K562 (cell line): ENCODE measurements around the gene ERAS. TPM values are rescaled to one million over a fixed set of nuclear protein-coding genes. Genes with fewer than 3 reads are reported as not detected.

Source experiments
- C11orf30 ChIP-seq: fragments of 450-650 bp; IDR thresholded peaks from 2 replicates; pipeline ENCODE4 v1.6.1; 2016; ENCODE audit warnings: low read depth, mild to moderate bottlenecking
- EP400 ChIP-seq: fragments of 450-650 bp; IDR thresholded peaks from 2 replicates; pipeline ENCODE4 v1.6.1; 2017; ENCODE audit warnings: antibody characterized with exemption, mild to moderate bottlenecking, moderate library complexity
- L3MBTL2 ChIP-seq: fragments of 450-650 bp; IDR thresholded peaks from 2 replicates; pipeline ENCODE4 v1.6.1; 2016; ENCODE audit warnings: mild to moderate bottlenecking, moderate library complexity
- SAFB2 ChIP-seq: fragments of 200-400 bp; formaldehyde crosslinking; IDR thresholded peaks from 2 replicates; pipeline ENCODE4 v1.6.1; 2018; ENCODE audit warnings: borderline replicate concordance, low read length, low read depth, moderate library complexity; ENCODE audit not compliant: severe bottlenecking
- SETDB1 ChIP-seq: IDR thresholded peaks from one replicate; pipeline ENCODE4 v1.6.1; 2012; ENCODE audit warnings: low read length, control low read depth, inconsistent platforms
- TCF3 ChIP-seq: sonication (generic); formaldehyde crosslinking; IDR thresholded peaks from 2 replicates; pipeline ENCODE4 v1.4.0; 2020; ENCODE audit warnings: mild to moderate bottlenecking, missing genetic modification reagents
- TCF7 ChIP-seq: sonication (generic); IDR thresholded peaks from 2 replicates; pipeline ENCODE4 v1.6.1; 2016; ENCODE audit warnings: antibody characterized with exemption, borderline replicate concordance
- TRIM24 ChIP-seq, 2 experiments: fragments of 450-650 bp; IDR thresholded peaks; 2 replicates each; pipeline ENCODE4 v1.6.1; 2016
- polyA plus RNA-seq, 8 experiments: library from polyadenylated mRNA; depleted of rRNA in 4 of 8; stranded (reverse) in 5 of 8; unstranded in 3 of 8; fragments of >200 nt; fragmentation: Nextera tagmentation in 2 of 8; fragmentation: Illumina TruSeq in 1 of 8; extraction: Ambion mirVana in 2 of 8; extraction: Trizol in 1 of 8; gene quantifications; 2 replicates each; pipeline versions ENCODE4 v1.2.1 to v1.2.3, GENCODE V29; 2011 to 2014; ENCODE audit warnings: inconsistent platforms in 1 of 8, missing spikeins in 1 of 8
- total RNA-seq, 7 experiments: library from RNA; depleted of rRNA in 6 of 7; stranded (reverse); fragments of >200 nt in 6 of 7; fragmentation: Illumina TruSeq in 2 of 7; extraction: Trizol in 2 of 7; gene quantifications; 2 replicates each; pipeline versions ENCODE4 v1.2.1 to v1.2.3, GENCODE V29; 2011 to 2021; ENCODE audit warnings: low replicate concordance in 1 of 7
- TF ChIP-seq, protein P1 (sequence below): sonication (generic); formaldehyde crosslinking; IDR thresholded peaks from 2 replicates; pipeline ENCODE4 v1.8.0; 2022; ENCODE audit warnings: mild to moderate bottlenecking, missing genetic modification reagents
- TF ChIP-seq, protein P2 (sequence below), 2 experiments: fragments of 450-650 bp; IDR thresholded peaks; 2 replicates each; pipeline ENCODE4 v1.6.1; 2016

Gene ERAS
- total and polyA plus RNA-seq, 9 of the 15 experiments (the other 6 are each of a cell fraction or from before 2014, with no cell fraction given): 0.07 to 0.12 TPM; not detected in 7

DNA sequence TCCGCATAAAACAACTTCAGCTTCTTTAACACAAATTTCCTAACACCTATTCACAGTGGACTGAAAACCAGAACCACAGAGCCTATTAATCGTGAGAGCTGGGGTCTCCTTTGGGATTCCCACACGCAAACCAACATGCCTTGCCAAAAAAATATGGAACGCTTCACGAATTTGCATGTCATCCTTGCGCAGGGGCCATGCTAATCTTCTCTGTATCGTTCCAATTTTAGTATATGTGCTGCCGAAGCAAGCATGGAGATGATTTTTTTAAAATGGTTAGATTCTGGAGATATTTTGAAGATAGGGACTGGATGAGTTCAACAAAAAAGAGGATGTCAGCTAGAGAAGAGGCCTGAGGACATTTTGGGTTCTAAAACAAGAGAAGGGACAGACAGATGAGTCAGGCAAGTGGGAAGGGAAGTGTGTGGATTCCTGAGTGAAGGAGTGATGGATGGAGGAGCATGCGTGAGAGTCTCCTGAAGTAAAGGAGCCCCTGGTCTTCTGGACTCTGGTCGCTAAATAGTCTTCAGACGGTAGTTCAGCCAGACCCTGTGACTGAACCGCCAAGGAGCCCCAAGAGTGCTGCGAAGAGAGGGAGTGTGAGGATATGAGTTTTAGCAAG, 49.4 kb upstream of the ERAS start (continued):
- TF ChIP-seq, protein P1, sequence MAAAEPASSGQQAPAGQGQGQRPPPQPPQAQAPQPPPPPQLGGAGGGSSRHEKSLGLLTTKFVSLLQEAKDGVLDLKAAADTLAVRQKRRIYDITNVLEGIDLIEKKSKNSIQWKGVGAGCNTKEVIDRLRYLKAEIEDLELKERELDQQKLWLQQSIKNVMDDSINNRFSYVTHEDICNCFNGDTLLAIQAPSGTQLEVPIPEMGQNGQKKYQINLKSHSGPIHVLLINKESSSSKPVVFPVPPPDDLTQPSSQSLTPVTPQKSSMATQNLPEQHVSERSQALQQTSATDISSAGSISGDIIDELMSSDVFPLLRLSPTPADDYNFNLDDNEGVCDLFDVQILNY (CRISPR knock-in tag): no peak
- no peak for TF ChIP-seq SETDB1
- TF ChIP-seq, protein P2, sequence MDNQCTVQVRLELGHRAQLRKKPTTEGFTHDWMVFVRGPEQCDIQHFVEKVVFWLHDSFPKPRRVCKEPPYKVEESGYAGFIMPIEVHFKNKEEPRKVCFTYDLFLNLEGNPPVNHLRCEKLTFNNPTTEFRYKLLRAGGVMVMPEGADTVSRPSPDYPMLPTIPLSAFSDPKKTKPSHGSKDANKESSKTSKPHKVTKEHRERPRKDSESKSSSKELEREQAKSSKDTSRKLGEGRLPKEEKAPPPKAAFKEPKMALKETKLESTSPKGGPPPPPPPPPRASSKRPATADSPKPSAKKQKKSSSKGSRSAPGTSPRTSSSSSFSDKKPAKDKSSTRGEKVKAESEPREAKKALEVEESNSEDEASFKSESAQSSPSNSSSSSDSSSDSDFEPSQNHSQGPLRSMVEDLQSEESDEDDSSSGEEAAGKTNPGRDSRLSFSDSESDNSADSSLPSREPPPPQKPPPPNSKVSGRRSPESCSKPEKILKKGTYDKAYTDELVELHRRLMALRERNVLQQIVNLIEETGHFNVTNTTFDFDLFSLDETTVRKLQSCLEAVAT (IDR thresholded peaks at IDR 0.05): peak in 1 of 2 experiments; percentile 94; a peak in 2 of 4 replicates
- TF ChIP-seq SAFB2: no peak
- TF ChIP-seq TRIM24 (IDR thresholded peaks at IDR 0.05): no peak
- TF ChIP-seq L3MBTL2: peak; percentile 25; the same call in 1 of the 2 replicates
- no peak for TF ChIP-seq EP400
- TF ChIP-seq C11orf30: peak; percentile 56
- no peak for TF ChIP-seq TCF3
- TF ChIP-seq TCF7: no peak
